ENCODE measurements around the gene ZFPM1.
A peak's percentile ranks its signal among the peaks of the same experiment; 100 is the strongest.

Gene ZFPM1

DNA sequence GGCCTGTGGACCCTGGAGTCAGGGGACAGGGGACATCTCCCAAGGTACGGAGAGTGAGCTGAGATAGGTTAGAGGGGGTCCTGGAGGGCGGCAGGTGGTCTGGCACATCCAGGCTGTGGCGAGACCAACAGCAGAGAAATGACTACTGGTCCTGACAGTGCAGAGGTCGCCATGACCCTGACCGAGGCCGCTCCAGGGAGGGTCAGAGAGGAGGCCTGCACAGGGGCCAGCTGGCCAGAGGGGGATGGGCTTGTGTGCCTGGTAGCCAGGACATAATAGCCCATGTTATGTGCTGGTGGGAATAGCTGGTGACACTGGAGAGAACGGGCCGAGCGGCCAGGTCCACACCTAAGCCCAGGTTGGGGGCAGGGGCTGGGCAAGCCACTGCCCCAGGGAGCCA lies 76.5 kb downstream of the ZFPM1 start:
- no peak for DNase-seq

DNA sequence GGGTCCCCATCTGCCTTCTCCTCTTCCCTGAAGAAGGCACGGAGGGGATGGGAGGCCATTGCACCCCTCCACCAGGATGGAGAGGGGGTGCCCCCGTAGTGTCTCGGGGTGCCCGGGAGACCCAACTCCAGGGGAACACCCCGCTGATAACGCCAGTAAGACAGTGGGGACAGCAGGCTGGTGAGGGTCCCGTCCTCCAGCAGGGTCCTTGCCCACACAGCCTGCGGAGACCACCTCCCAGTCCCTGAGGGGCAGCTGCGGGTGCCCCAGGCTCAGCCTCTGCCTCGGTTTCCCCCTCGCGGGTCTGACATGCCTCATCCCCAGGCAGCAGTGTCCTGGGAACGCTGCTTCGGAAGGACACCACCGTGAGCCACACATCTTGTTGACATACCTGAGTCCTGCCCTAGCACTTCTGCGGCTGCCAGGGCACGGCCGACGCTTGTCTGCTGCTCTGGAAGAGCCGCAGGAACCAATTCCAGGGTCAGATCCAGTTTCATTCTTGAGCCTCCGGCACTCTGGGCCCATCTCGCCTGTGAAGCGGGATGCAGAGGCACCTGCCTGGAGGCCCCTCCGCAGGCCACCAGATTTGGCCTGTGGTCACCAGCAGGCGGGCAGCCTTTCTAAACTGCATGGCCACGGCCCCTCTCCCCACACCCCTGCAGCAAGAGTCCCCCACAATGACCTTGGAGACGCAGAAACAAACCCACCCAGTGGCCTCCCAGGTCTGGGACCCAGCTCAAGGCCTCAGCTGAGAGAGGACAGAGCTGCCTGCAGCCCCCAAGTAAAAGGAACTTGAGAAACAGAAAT lies 77.2 kb downstream of the ZFPM1 start:
- no peak for DNase-seq

DNA sequence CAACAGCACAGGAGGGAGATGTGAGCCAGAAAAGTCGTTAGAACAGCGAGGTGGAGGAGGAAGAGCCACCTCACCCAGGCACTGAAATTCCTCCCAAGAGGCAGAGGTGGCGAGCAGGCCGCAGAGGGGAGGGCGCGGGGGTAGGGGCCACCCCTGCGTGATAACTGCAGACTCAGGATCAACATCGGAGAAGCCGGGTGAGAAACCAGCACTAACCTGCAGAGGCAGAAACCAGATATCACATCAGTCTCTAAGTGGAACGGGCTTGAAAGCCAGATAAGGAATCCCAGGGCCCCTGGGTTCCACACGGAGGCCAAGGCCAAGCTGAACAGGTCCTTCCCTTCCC lies 77.8 kb downstream of the ZFPM1 start:
- no peak for DNase-seq

DNA sequence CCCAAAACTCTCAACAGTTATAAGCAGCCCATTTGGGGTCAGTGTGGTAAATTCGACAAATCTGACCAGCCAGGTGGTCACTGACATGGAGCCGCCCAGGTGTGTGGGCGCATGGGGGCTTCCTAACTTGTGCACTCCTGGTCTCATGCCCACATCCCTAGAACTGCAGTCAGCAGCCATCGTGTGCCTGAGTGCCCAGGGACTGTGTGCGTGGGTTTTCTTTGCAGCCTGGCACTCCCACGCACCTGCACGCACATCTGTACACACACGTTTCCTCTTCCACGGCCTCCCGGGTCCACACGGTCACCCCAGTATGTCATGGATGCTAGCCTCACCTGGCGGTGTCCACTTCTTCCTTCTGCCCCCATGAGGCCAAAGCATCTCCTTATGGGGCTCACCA lies 78.3 kb downstream of the ZFPM1 start:
- no peak for DNase-seq

DNA sequence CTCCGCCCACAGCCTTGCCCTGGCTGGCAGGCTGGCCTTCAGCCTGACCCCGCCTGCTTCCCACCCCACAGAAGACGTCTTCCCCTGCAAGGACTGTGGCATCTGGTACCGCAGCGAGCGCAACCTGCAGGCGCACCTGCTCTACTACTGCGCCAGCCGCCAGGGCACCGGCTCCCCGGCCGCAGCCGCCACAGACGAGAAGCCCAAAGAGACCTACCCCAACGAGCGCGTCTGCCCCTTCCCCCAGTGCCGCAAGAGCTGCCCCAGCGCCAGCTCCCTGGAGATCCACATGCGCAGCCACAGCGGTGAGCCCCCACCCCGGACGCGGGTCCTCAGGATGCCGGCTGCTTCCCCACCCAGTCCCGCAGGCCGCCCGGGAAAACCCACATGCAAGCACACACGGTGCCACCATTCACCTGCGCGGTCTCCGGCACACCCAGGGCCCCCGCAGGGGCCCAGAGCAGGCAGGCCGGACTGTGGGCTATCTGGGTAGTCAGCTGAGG lies 78.9 kb downstream of the ZFPM1 start:
- DNase-seq = no peak

DNA sequence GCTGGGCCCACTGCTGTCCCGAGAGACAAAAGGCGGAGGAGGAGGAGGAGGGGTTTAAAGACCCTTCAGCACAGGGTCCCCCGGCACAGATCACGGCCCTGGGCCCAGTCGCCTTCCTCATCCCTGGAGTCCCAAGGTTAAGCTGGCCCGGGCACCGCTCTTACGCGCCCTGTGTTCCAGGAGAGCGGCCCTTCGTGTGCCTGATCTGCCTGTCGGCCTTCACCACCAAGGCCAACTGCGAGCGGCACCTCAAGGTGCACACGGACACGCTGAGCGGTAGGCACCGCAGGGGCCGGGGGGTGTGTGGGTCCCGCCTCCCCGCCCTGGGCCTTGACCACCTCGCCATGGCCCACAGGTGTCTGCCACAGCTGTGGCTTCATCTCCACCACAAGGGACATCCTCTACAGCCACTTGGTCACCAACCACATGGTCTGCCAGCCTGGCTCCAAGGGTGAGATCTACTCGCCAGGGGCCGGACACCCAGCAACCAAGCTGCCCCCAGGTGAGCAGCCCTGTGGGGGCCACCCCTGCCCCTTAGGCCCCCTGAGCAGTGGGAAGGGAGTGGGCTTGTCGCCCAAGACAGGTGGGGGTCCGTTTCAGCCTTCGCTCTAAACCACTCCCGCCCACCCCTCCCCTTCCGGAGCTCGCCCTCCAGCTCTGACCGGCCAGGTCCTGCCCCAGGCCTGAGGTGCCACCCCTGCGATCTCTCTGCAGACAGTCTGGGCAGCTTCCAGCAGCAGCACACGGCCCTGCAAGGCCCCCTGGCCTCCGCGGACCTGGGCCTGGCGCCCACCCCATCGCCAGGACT lies 79.6 kb downstream of the ZFPM1 start:
- no peak for DNase-seq

DNA sequence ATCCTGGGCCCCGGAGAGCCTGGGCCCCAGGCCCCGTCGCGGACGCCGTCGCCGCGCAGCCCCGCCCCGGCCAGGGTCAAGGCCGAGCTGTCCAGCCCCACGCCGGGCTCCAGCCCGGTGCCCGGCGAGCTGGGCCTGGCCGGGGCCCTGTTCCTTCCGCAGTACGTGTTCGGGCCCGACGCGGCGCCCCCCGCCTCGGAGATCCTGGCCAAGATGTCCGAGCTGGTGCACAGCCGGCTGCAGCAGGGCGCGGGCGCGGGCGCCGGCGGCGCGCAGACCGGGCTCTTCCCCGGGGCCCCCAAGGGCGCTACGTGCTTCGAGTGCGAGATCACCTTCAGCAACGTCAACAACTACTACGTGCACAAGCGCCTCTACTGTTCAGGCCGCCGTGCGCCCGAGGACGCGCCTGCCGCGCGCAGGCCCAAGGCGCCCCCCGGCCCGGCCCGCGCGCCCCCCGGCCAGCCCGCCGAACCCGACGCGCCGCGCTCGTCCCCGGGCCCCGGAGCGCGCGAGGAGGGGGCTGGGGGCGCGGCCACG lies 80.4 kb downstream of the ZFPM1 start:
- DNase-seq = peak; percentile 55

DNA sequence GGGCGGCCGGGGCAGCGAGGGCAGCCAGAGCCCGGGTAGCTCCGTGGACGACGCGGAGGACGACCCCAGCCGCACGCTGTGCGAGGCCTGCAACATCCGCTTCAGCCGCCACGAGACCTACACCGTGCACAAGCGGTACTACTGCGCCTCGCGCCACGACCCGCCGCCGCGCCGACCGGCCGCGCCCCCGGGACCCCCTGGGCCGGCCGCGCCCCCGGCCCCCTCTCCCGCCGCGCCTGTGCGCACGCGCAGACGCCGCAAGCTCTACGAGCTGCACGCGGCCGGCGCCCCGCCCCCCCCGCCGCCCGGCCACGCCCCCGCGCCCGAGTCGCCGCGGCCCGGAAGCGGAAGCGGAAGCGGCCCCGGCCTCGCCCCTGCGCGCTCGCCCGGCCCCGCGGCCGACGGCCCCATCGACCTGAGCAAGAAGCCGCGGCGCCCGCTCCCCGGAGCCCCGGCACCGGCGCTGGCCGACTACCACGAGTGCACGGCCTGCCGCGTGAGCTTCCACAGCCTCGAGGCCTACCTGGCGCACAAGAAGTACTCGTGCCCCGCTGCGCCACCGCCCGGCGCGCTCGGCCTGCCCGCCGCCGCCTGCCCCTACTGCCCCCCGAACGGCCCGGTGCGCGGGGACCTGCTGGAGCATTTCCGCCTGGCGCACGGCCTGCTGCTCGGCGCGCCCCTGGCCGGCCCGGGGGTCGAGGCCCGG lies 81.0 kb downstream of the ZFPM1 start:
- DNase-seq = peak; percentile 78

DNA sequence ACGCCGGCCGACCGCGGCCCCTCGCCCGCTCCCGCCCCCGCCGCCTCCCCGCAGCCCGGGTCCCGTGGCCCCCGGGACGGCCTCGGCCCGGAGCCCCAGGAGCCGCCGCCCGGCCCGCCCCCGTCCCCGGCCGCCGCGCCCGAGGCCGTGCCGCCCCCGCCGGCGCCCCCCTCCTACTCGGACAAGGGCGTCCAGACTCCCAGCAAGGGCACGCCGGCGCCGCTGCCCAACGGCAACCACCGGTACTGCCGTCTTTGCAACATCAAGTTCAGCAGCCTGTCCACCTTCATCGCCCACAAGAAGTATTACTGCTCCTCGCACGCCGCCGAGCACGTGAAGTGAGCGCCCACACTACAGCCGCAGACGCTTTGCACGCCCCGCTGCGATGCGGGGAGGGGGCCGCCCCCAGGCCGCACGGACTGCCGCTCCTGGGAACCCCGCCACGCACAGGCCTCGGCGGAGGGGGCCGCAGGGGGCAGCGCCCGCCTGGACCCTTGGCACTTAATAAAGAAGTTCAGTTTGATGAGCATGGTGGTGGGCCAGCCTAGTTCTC lies 81.6 kb downstream of the ZFPM1 start:
- DNase-seq = peak; percentile 26

DNA sequence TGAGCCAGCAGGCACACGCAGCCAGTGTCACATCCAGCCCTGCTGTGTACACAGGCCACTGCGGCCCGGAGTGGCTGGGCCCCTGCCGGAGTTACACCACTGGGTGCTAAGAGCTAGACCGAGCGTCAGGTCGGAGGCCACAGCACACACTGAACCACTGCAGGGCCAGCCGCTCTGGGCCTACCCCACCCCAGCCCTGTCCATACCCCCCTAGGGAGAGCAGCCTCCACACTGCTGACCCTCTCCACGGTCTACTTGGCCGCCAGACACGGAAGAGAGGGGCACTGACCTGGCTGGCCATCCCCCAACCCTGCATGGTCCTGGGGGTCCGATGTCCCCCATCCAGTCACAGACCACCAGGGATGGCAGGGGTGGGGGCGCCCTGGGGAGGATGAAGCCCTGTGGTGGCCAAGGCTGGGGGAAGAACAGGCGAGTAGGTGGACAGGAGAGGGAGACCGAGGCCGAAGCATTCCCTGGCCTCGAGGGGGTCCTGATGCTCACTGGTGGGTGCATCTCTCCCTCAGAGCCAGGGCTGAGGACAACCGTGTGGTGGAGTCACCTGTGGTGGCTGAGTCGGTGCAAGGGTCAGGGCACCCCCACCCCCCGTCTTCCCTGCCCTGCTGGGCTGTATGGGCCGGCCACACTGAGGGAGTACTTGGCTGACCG lies 82.2 kb downstream of the ZFPM1 start:
- DNase-seq = no peak

DNA sequence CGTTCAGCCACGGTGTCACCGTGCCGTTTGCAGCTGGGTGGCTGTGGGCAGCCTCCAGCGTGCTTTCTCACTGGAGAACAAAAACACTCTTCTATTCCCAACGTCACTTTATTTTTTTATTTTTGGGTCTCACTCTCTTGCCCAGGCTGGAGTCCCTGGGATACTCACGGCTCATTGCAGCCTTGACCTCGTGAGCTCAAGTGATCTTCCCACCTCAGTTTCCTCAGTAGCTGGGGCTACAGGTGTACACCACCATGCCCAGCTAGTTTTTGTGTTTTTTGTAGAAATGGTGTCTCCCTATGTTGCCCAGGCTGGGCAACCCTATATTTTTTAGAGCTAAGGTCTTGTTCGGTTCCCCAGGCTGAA lies 82.8 kb downstream of the ZFPM1 start:
- no peak for DNase-seq

DNA sequence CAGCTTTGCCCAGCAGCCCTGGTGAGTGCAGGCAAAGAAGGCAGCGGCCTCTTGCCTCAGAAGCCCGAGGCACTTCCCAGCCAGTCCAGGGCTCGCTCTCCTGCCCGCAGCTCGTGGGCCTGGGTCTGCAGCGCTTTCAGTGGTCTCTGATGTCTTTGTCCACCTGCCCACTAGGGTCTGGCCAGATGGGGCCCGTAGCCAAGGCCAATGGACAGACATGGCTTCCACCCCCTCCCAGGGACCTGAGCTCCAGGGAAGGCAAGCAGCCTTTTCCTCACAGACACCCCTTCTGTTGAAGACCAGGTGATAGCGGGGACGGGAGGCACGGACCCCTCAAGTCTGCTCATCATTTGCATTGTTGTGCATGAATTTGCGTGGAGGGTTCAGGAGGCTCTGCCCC lies 83.4 kb downstream of the ZFPM1 start:
- DNase-seq = no peak

DNA sequence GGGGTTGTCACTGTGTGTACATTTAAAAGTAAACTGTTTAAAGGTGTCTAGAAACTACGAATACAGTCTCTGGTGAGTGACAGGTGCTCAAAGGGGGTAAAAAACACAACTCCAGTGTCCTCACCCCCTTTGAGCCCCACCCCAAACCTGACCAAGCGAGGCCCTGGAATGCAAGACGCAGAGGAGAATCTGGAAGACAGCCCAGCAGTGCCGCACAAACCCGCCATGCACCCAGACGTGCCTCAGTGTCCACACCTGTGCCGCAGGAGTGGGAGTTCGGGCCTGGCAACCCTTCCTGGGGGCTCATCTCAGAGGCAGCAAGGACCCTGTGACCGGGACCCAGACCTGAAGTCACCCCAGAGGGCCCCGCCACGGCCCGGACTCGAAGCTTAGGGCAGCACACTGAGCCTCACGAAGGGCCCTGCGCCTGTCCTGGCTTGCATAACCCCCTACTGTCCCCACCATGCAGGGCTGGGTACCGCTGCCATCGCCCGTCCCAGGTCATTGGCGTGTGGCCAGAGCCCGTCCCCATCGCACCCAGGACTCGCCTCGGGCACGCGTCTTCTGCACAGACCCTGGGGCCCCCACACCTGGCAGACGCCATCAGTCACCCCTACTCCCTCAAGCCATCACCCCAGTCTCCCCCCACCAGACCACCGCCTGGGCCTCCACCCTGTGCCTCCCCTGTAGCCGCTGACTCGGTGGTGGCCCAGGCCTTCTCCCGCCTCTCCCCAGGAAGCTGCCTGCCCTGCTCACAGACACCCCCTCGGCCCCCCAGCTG lies 84.1 kb downstream of the ZFPM1 start:
- no peak for DNase-seq

DNA sequence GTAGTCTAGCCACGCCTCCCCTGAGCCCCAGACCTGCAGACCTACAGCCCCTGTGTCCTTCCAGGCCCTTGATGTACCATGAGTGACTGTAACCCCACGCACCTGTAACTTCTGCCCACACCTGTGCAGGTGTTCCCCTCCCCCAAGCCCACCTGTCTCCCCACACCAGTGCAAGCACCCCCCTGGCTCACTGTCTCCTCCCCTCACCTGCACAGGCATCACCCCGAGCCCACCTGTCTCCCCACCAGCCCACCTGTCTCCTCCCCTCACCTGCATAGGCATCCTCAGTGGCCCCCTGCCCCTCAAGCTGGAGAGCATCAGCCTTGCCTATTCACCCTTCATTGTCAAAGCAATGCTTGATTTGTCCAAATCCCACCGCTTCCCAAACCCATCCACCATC lies 84.8 kb downstream of the ZFPM1 start:
- DNase-seq = no peak

DNA sequence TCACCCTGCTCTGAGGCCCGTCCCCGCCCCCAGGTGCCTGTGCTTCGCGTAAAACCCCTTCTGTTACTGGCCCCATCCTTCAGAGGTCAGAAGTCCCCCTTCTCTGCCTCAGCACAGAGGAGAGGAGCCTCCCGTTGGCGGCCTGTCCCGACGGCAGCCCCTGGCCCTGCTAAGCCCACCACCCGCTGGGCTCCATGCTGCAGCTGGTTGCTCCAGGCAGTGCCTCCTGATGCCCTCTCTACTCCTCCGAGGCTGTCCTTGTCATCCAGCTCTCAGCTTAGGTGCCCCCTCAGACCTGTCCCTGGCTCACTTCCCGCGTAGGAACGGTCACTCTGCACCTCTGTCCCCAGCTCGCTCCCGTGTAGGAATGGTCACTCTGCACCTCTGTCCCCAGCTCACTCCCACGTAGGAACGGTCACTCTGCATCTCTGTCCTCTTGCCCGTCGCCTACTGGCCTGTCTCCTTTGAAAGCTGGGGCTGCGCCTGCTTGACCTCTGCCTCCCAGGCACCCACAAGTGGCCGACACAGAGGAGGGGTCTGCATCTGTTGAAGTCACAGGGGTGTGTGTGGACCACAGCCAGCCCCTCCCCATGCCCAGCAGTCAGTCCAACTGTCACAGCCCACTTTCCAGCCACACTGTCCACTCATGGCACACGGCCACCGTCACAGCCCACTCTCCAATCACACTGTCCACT lies 85.4 kb downstream of the ZFPM1 start:
- DNase-seq = no peak

DNA sequence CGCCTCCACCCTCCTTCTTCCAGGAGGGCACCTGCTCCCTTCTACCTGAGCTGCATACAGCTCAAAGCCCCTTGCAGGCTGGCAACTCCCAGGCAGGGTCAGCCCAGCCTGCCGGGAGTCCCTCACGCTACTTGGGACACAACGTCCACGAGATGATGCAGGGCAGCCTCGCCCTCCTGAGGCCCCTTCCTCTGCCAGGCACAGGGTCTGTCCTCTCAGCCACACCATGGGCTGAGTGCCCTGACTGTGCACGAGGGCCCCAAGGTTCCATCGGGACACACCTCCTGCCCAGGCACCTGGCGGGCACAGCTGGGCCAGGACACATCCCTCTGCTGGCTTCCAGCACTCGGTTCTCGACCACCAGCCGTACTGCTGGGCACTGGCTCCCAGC lies 86.2 kb downstream of the ZFPM1 start:
- DNase-seq = no peak

DNA sequence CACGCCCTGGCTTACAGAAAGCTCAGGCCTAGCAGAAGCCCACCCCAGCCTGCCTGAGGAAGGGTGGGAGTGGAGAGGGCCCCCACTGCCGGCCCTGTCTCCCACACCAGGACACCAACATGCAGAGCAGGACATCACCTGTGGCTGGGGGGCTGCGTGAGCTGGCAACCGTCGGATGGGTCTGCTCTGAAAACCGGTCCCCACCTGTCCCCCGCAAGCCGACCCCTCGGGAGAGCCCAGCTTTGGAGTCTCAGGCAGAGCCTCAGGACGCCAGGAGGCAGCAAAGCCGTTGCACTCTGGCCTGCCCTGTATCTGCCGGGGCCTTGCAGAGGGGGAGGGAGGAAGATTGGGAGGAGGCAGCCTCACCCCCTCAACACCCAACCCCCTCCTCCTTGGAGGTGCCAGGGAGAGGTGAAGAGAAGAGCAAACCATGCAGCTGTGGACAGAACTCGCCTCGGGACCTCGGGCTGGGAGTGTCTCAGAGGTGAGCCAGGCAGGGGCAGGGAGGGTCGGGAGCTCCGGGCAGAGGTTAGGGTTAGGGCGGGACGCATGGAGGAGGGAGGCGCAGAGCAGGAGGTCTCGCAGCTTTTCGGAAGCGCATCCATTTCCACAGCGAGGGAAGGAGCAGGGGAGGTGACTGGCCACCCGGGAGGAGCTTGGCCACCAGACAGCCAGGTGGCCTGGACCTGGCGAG lies 86.7 kb downstream of the ZFPM1 start:
- no peak for DNase-seq

DNA sequence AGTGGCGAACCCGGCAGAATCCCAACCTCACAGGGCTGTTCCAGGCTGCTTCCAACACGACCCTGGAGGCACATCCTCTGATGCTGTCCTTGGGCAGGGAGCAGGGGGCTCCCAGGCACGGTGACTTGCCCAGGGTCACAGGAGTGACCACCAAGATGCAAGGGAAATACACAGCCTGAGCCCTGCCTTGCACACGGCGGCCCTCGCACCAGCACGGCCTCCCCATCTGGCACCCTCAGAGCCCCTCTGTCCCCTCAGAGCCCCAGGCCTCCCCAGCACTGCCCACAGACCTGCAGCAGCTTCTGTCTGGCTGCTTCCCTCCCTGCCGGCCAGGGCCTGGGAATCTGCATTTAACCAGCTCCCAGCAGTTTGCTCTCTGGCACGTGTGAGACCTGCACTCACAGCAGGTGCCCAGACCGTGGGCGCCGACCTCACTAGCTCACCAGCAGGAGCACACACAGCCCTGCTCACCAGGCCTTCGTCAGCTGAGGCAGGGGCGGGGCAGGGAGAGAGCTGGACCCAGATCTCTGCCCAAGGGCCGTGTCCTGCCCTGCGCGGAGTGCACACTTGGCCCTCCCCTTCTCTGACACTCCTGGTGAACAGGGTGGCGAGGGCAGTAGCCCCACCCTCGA lies 87.4 kb downstream of the ZFPM1 start:
- no peak for DNase-seq

DNA sequence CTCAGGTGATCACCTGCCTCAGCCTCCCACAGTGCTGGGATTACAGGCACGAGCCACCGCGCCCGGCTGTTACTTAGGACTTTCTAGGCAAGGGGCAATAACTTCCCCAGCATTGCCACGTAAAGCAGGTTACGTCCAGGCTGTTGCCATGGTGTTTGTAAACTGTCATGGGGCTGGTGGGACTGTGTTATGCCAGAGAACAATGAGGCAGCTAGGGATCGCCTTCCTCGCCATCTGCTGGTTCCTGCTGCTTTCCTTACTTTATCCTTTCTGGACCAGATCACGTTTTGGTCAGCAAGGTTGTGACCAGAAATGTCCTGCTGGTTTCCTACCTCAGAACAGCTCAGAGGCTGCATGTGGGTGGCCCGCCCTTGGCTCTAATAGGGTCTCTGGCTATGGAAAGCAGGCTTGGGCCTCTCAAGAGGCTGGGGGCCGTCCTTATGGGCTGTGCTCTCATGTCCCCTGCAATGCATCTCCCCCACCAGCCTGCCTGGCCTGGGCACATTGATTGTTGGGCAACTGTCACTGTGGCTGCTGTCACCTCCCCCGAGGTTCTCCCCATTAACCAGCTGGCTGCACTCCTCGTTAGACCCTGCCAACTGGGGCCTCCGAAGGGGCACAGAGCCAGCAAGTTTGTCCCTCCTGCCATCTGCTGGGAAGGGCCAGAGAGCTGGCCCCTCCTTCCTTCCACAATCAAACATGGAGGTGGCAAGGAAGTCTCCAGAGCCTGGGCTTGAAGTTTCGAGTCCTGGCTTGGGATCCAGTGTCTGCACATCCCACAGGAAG lies 88.9 kb downstream of the ZFPM1 start:
- DNase-seq = no peak

Data from fibroblast of skin of scalp (primary cell).